GM18507 (cell line): ENCODE results near the gene GNPDA1.

Experiments used
- DNase-seq: peaks from one replicate; pipeline ENCODE4 v3.0.0; 2011; ENCODE audit warnings: low read depth; ENCODE audit not compliant: insufficient read length; ENCODE audit errors: extremely low spot score
- FAIRE-seq: peaks from 2 replicates; lab custom pipeline; 2011; peaks lifted over from hg19 to GRCh38; lab: Jason Lieb, UNC

GNPDA1 gene

GRCh38 chr5:142000173-142000572 lies 12.7 kb downstream of the GNPDA1 start:
- DNase-seq (no peak), FAIRE-seq (no peak)

GRCh38 chr5:141997358-141997960 lies 15.4 kb downstream of the GNPDA1 start:
- FAIRE-seq (no peak), DNase-seq (no peak)

- DNase-seq (no peak), FAIRE-seq (no peak)
These were observed 17.2 kb downstream of the GNPDA1 start for GRCh38 chr5:141995656-141996055.

GRCh38 chr5:141994511-141995136 lies 18.2 kb downstream of the GNPDA1 start:
- FAIRE-seq: no peak
- DNase-seq: no peak

GRCh38 chr5:141992349-141992963 lies 20.4 kb downstream of the GNPDA1 start:
- peak; percentile 89 for FAIRE-seq
- no peak for DNase-seq

- DNase-seq (no peak), FAIRE-seq (no peak)
These were observed 23.1 kb downstream of the GNPDA1 start for GRCh38 chr5:141989720-141990119.

GRCh38 chr5:141986072-141986471 lies 26.8 kb downstream of the GNPDA1 start:
- no peak for DNase-seq
- FAIRE-seq: no peak

GRCh38 chr5:141982626-141983025 lies 30.2 kb downstream of the GNPDA1 start:
- DNase-seq (no peak), FAIRE-seq (no peak)

GRCh38 chr5:141978389-141978788 lies 34.4 kb downstream of the GNPDA1 start:
- no peak for FAIRE-seq
- DNase-seq: no peak

GRCh38 chr5:141976176-141976575 lies 36.7 kb downstream of the GNPDA1 start:
- DNase-seq: no peak
- FAIRE-seq: no peak

GRCh38 chr5:141973871-141974595 lies 38.8 kb downstream of the GNPDA1 start:
- no peak for DNase-seq
- FAIRE-seq: no peak

GRCh38 chr5:141969783-141970771 lies 42.8 kb downstream of the GNPDA1 start:
- DNase-seq (peak; percentile 47), FAIRE-seq (peak; percentile 94)

GRCh38 chr5:141968914-141969608 lies 43.8 kb downstream of the GNPDA1 start, which contains the start of gene RNF14:
RNF14 (plus strand) TSS chr5:141969105; CDS start chr5:141973589, 4,484 bp downstream.
- peak; percentile 91 for FAIRE-seq

GRCh38 chr5:141966963-141967333 lies 45.9 kb downstream of the GNPDA1 start:
- FAIRE-seq (no peak), DNase-seq (no peak)

More at GRCh38 chr5:141968914-141969608, 43.8 kb downstream of the GNPDA1 start, which contains the start of gene RNF14:
- peak; percentile 76 for DNase-seq

- no peak for FAIRE-seq
- no peak for DNase-seq
These were observed 46.4 kb downstream of the GNPDA1 start for GRCh38 chr5:141966275-141966962.

GRCh38 chr5:141965071-141965470 lies 47.8 kb downstream of the GNPDA1 start:
- DNase-seq (no peak), FAIRE-seq (no peak)

GRCh38 chr5:141963701-141964100 lies 49.1 kb downstream of the GNPDA1 start:
- FAIRE-seq (no peak), DNase-seq (no peak)

GRCh38 chr5:141961466-141961865 lies 51.4 kb downstream of the GNPDA1 start:
- FAIRE-seq: no peak

More at GRCh38 chr5:141961466-141961865, 51.4 kb downstream of the GNPDA1 start:
- no peak for DNase-seq
